HTERT RPE-1 (cell line): ENCODE results near the gene TAF4.
"Not testable (repeated sequence)": the region's sequence is repeated elsewhere in the genome, so short reads cannot be mapped to it uniquely, and the experiment has no call there.

Experiments used
- in situ Hi-C: fragments of 300-500 bp; cut with MboI; formaldehyde crosslinking; loops from 4 replicates; pipeline ENCODE4 v1.14.3; 2020; ENCODE audit warnings: low sequenced_read_pairs

The TAF4 gene

DNA sequence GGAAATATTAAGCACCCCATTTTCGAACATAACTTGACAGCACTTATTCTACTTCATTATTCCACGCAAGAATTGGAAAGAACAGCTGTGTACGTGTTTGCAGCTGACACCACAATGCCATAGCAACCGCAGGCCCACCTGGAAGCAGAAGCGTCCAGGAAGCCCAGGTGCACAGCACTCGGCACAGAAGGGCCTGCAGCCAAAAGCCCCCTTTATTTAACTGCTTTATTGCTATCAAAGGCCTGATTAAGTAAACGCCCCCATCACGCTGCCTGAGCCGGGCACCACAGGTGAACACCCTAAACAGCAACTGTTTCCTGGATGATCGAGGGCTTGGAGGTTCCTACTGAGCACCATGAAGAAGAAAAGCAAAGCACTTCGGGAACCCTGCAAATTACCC is 6.3 kb downstream of the TAF4 start:
- in situ Hi-C loops: no loop called here

DNA sequence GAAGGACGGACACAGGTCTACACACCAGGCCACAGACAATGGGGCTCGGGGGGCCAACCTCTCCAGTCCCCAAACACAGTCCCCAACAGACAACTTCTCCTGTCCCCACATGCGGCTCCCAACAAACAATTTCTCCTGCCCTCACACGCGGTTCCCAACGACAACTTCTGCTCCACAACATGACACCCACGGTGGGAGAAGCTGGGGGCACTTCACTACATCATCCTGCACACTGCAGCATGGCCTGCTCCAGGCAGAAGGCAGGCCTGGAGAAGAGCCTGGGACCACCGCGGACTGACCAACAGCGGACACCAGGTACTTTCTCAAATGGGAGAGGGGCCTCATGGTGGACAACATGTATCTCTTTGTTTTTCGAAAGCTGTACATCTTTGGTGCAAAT is 6.7 kb downstream of the TAF4 start:
- in situ Hi-C loops: no loop called here

DNA sequence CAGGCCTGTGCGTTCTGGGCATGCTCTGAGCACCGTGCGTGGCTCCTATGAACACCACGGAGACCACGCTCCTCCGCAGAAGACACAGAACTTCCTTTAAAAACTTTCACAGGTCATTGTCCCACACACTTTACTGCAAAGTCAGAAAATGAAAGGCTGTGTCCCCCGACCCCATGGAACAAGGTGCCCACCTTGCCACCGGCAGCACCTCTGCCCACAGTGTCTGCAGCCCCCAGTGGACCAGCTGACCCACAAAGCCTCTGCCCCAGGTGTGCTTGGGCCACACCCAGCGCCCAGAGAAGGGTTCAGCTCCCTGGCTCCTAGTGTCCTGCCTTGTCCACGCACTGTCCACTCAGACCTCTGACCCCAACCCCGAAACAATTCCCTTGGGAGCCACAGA is 8.7 kb downstream of the TAF4 start:
- in situ Hi-C loops: no loop called here

DNA sequence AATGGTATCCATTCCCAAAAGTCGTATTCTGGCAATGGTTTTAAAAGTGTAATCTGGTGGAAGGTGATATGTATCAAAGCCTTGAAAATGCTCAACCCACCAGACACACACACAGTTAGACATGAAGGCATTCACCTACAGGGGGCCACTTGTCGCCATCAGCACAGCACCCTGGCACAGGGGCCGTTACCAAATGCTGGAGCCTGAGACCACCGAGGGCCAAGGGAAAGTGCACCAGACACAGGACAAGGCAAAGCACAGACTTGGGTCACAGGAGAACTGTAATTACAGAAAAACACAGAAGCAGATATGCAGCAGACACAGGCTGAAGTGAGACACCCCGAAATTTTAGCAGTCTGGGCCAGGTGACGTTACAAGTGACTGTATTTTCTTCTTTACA is 9.3 kb downstream of the TAF4 start:
- in situ Hi-C loops: no loop called here

DNA sequence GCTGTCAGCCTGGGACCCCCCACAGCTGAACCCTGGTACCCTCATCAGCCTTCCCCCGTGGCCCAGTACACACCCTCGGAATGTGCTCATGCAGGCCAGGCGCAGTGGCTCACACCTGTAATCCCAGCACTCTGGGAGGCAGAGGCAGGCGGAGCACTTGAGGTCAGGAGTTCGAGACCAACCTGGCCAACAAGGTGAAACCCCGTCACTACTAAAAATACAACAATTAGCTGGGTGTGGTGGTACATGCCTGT is 9.9 kb downstream of the TAF4 start:
- in situ Hi-C loops: not testable (repeated sequence)

DNA sequence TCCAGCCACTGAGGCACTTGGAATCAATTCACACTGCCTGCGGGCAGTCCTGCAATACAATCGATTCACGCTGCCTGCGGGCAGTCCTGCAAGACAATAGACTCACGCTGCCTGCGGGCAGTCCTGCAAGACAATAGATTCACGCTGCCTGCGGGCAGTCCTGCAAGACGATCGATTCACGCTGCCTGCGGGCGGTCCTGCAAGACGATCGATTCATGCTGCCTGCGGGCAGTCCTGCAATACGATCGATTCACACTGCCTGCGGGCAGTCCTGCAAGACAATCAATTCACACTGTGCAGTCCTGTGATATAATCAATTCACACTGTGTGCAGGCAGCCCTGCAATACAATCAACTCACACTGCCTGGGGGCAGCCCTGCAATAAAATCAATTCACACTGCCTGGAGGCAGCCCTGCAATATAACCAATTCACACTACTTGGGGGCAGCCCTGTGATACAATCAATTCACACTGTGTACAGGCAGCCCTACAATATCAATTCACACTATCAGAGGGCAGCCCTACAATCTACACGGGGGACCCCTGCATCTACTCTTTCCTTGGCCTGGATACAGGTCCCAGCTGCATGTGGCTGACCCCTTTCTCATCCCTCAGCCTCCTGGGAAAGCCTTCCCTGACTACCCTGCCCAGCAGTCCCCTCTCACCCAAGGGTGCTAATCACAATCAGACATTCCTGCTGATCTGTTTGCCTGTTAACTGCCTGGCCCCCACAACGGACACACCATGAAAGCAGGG is 10.4 kb downstream of the TAF4 start:
- in situ Hi-C loops: no loop called here

DNA sequence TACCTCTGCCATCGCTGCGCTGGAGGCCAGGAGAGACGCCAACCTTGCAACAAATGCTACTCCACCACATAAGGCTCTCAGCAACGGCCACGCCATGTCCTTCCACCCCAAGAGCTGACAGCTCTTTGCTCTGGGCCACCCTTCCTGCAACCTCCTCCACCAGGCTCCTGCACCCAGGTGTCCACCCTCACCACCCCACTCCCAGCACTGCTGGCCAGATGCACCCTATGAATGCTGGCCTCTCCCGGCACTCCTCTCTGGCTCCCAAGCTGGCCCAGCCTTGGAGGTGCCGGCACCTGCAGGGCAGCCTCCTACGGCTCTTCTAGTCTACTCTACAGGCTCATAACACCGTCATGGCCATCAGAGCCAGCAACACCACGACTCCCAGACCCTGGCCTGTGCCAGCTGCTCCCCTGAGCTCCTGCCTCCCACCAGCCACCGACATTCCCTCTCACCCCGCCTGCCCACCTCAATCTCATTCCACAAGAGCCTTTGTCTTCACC is 11.2 kb downstream of the TAF4 start:
- in situ Hi-C loops: no loop called here

DNA sequence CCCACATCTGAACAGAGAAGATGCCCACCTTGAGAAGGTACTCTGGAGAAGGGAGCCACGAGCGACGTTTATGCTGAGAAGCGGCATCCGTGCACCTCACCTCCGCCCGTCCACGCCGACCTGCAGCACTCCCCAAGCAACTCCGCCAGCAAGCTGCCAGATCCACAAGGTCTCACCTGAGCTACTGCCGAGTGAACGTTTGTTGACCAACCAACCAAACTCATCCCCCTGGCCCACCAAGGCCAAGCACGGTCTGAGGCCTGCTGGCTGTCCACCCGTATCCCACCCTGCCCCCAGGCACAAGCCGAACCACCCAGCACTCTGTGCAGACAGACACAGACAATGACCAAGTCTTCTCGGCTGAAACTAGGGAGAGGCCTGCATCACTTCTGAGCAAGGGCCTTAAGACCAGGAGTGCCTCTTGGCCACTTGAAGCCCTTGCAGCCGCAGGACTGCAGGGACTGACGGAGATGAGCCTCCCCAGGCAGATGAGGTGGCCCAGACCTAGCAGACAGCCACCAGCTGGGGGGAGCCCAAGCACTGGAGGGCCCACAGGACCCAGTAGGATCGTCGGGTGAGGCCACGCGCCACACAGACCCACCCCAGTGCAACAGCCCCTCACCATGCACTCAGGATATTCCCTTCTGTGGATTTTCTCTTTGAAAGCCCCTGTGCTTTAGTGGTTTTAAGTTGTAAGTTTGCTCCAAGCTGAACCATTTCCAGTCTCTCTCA is 12.1 kb downstream of the TAF4 start:
- in situ Hi-C loops: no loop called here

DNA sequence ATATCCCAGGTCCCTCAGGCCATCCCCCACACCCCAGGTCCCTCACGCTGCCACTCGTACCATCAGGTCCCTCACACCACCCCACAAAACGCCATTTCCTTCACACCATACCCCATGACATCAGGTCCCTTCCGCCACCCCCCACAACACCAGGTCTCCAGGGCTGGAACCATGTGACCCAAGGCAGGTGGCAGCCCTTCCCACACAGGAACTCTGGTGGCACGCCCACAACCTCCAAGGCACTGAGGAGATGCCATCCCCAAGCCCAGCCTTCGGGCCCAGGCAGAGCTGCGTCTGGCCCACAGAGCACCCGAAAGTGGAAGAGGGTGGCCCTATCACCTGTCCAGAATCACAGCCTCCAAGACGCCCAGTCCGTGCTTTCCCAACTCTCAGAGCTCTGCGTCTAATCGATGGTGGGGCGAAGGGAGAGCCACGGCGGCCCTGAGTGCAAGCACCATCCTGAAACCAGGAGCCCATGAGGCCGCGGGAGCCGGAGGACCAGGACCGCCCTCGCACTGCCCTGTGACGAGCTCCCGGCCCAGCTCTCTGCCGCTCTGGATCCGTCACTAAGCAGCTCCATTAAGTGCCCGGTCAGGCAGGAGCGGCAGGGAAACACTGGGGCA is 12.7 kb downstream of the TAF4 start:
- in situ Hi-C loops: no loop called here

DNA sequence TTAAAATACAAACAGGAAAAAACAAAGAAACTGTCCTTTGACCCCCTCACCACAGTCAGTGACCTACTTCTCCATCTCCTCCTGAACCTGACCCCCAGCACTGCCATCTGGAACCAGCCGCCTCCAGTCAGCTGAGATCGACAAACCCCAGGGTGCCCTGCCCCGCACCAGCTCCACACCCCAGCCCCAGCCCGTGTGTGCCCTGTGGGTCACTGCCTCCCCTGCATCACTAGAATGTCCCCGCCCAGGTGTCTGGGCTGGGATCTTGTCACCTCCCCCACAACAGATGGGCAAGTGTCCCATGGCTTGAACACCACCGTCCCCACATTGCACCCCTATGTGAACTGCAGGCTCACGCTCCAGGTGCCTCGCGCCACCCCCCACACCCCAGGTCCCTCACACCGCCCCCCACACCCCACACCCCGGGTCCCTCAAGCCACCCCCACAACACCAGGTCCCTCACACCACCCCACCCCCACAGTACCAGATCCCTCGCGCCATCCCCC is 13.3 kb downstream of the TAF4 start:
- in situ Hi-C loops: no loop called here

DNA sequence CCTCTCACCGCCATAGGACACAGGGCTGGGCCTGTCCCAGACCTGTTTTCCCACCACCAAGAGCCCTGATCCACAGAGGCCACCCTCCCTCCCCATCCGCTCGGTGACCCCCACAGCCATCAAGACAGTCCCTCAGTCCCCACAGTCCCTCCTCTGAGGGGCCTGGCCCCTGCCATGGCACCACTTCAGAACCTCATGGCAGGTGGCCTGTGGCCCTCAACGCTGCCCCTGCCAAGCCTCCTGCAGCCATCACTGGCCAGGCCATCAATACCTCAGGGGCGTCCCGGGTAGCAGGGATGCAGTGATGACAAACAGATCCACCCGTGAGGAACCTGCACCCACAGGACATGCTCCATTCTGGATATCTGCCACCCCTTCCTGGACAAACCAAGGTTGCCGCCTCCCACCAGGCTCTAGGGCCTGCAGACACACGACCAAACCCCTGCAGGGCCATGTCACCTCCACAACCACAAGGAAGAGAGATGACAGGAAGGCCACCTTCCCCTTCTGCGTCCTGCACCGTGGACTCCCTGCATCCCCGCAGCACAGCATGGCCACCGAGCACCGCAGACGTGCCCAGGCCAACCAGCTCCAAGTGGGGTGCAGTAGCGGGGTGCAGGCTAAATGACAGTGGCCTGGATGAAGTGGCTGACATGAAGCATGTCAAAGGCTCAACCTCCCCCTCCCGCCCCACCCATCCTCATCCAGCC is 14.0 kb downstream of the TAF4 start:
- in situ Hi-C loops: no loop called here

DNA sequence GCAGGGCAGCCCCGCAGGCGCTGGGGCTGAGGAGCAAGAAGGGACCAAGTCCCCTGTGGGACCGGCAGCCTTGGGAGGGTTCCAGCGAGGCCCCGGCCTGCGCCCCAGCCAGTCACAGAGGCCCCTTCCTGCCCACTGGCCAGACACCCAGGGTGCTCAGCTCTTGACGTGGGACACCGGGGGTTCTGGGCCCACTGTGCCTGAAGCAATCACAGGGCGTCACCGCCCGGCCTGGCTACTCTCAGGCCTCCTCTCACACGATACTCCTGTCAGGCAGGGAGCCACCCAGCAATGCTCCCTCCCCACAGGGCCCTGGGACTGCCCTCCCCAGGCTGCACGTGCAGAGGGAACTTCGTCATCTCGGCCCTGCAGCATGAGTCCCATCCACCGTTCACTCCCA is 14.5 kb downstream of the TAF4 start:
- in situ Hi-C loops: no loop called here

DNA sequence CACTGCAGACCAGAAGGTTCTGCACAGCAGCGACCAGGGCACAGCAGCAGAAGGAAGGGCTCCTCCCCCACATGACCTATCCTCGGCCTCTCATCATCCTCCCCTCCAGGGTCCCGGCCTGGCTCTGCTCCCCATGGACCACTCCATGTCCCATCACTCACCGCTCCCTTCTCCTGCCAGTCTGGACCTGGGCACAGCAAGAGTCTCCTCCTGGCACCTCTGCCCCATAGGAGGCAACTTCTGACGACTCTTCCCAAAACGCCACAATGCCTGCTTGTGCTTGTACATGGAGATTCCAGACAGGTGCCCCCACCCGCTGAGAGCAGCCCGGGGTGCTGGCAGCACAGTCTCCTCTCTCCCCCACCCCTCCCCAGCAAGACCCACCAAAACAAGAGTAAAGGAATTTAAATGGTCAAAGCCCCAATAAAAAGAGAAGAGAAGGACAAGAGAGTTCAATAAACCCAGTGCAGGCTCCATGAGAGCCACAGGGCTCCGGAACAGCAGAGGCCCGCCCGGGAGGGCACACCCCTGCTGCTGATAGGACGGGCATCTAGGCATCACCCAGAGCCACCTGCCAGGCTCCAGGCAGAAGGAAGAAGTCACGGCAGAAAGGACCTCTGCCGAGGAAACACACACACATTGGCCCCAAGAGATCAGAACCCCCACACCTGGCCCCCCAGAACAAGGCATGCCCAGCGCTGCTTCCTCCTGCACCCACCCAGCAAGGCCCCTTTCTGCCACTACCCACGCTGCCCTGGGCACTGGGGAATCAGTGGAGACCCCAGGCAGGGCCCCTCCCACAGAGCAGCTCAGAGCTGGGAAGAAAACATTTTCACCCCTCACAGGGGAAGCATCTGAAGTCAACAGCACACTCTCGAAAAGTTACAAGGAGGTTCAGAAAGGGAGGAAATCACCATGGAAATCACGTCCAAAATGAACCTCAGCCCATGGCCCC is 15.2 kb downstream of the TAF4 start:
- in situ Hi-C loops: no loop called here

DNA sequence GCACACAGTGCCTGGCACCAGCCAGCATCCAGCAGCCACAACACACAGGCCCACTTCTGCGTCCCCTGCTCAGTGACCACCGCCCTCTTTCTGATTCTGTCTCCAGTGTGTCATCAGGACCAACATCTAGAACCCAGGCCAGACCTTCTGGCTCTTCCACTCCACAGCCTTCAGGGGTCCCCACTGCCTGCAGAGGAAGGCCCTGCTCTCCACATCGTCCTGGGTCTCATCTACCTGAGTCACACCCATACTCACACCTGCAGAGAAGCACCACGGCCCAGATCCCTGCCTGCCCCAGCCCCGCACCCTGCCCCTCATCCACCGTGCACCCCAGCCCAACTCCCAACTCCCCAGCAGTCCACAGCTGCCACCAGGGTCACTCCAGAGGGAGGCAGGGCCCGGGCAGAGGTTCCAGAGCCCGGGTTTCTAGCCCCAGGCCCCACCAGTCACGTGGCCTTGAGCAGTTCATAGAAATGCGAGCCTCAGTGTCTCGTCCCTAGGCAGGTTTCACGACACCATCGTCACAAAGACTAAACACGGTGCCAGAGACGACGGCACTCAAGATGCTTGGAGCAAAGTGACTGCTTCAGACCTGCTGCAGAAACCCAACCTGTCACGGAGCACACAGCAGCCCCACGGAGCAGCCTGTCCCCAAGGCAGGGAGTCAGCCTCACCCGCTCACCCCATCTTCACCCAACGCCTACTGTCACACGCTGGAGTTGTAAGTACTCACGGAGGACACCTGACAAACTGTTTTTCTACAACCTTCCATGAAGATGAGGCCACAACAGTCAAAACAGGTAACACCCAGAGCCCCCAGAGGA is 16.1 kb downstream of the TAF4 start:
- in situ Hi-C loops: no loop called here

DNA sequence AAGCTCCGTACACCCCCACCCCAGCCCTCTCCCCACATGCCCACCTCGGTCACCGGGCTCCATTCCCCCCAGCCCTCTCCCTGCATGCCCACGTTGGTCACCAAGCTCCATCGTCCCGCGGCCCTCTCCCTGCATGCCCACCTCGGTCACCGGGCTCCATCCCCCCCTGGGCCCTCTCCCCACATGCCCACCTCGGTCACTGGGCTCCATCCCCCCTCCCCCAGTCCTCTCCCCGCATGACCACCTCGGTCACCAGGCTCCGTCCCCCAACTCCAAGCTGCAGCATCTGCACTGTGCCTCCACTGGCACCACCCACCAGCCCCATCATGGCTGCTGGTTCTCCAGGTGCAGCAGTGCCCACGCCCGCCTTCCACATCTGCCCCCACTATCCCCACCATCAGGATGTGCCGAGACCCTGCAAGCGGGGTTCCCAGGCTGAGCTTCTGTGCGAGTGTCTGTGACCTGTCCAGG is 16.8 kb downstream of the TAF4 start:
- in situ Hi-C loops: no loop called here

DNA sequence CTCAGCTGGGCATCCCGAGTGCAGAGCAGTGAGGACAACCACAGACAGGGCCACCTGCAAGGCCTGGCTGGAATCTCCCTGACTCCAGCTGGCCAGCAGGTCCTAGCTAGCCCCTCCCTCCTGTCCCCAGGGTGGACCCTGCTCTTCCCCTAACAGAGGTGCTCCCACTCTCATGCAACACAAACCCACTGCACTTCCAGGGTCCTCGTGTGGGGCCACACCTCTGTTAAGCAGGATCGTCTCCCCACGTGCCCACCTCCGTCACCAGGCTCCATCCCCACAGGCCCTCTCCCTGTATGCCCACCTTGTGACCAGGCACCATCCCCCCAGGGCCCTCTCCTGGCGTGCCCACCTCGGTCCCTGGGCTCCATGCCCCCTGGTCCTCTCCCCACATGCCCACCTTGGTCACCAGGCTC is 17.3 kb downstream of the TAF4 start:
- in situ Hi-C loops: no loop called here

DNA sequence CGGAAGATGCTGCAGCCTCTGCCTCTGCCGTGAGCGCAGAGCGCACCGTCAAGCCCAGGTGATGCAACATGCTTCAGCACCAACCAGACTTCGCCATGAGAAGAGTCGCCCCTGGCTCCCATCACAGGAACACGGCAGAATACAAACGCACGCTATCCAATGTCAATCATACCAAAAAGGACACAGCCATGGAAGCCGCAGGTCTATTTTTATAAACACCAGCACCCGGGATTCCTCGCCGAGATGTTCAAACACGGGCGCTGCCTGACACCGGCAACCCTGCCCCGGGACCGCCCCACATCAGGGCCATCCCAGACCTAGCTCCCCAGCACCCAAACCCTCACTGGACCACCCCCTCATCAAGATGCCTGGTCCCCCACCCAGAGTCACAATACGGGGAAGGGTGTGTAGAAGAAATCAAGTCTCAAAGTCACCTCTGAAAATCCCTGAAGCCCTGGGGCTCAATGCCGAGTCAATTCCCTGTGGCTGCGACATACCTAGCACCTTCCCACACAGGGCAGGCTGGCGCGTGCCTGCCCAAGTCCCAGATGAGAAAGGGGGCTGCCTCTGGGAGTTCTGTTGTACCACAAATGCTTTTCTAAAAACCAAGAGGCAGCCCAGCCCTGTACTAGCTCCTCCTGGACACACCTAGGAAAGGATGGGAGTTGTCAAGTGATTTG is 17.9 kb downstream of the TAF4 start:
- in situ Hi-C loops: no loop called here

DNA sequence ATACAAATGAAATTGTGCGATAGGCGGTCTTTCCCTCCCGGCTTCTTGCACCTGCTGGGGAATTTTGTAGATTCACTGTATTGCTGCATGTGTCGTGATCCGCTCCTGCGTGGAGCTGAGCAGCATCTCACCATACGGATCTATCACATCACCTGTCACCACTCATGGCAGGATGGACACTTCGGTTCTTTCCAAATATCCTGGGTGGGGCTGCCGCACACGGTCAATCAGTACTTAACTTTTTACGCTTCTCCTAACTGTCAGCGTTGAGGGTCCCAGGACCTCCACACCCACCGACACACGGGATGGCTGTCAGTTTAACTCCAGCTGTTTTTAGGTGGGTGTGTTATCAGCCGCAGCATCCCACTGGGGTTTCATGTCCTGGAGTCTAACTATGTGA is 19.2 kb downstream of the TAF4 start:
- in situ Hi-C loops: no loop called here
